H1 (cell line): ENCODE data around the gene CHSY1. TPM values are rescaled to one million over a fixed set of nuclear protein-coding genes. Genes with fewer than 3 reads are reported as not detected.

ENCODE experiments used
- CTCF ChIA-PET: fragments of 300-600 bp; sonication (Branson Sonifier 250); formaldehyde crosslinking; loops from one replicate; lab custom pipeline; 2021; ENCODE audit not compliant: partially characterized antibody; lab: Charles Lee
- POLR2A ChIA-PET: fragments of 300-600 bp; sonication (Branson Sonifier 250); formaldehyde crosslinking; loops from one replicate; lab custom pipeline; 2021; ENCODE audit warnings: inconsistent platforms; ENCODE audit not compliant: partially characterized antibody; lab: Charles Lee
- DNase-seq, 2 experiments: peaks; one replicate each; pipeline versions ENCODE4 v3.0.0 to v3.0.0-alpha.2; 2010 to 2022; ENCODE audit warnings: low spot score in 2 of 2, low read depth in 1 of 2, mixed read lengths in 1 of 2
- FAIRE-seq: peaks from 2 replicates; lab custom pipeline; 2011; peaks lifted over from hg19 to GRCh38; lab: Jason Lieb, UNC
- H2AFZ ChIP-seq: 2 replicates; pipeline ENCODE4 v1.8.1; 2012; ENCODE audit warnings: low read length, inconsistent platforms
- H2AK5ac ChIP-seq: 2 replicates; pipeline ENCODE4 v1.6.1; 2013; ENCODE audit warnings: low read depth, low read length
- H2BK120ac ChIP-seq: replicated peaks from 2 replicates; pipeline ENCODE3; 2013; ENCODE audit warnings: low read depth, low read length, inconsistent platforms
- H2BK12ac ChIP-seq: 2 replicates; pipeline ENCODE4 v1.6.1; 2013; ENCODE audit warnings: low read depth, low read length
- H2BK15ac ChIP-seq: 2 replicates; pipeline ENCODE4 v1.6.1; 2013; ENCODE audit warnings: low read length
- H2BK20ac ChIP-seq: 2 replicates; pipeline ENCODE4 v1.6.1; 2013; ENCODE audit warnings: low read length
- H2BK5ac ChIP-seq: 2 replicates; pipeline ENCODE4 v1.6.1; 2013; ENCODE audit warnings: low read depth, low read length
- H3K14ac ChIP-seq: 2 replicates; pipeline ENCODE4 v1.6.1; 2013; ENCODE audit warnings: inconsistent platforms; ENCODE audit not compliant: insufficient read length
- H3K18ac ChIP-seq: 2 replicates; pipeline ENCODE4 v1.6.1; 2013; ENCODE audit warnings: low read length; ENCODE audit errors: extremely low read depth
- H3K23ac ChIP-seq: 2 replicates; pipeline ENCODE4 v1.6.1; 2013; ENCODE audit warnings: inconsistent platforms; ENCODE audit not compliant: insufficient read length
- H3K23me2 ChIP-seq: 2 replicates; pipeline ENCODE4 v1.6.1; 2013; ENCODE audit warnings: low read depth, low read length
- H3K27ac ChIP-seq: 2 replicates; pipeline ENCODE4 v1.6.1; 2011; ENCODE audit warnings: low read depth, low read length, inconsistent platforms
- H3K27me3 ChIP-seq, 4 experiments: replicated peaks in 1 of 4; 1 replicate in 1 of 4; 2 replicates in 3 of 4; pipeline versions ENCODE4 v1.6.1 to v1.8.1; 2011 to 2013; ENCODE audit warnings: low read length in 3 of 4, mild to moderate bottlenecking in 3 of 4, inconsistent platforms in 2 of 4, mixed read lengths in 2 of 4, moderate library complexity in 1 of 4; ENCODE audit not compliant: control insufficient read depth in 3 of 4, insufficient read depth in 3 of 4; ENCODE audit errors: extremely low read depth in 1 of 4
- H3K36me3 ChIP-seq, 4 experiments: 2 replicates each; pipeline versions ENCODE4 v1.6.1 to v1.8.1; 2011 to 2013; ENCODE audit warnings: mild to moderate bottlenecking in 4 of 4, low read length in 3 of 4, moderate library complexity in 2 of 4, control low read depth in 1 of 4, inconsistent platforms in 1 of 4; ENCODE audit not compliant: insufficient read depth in 4 of 4, control insufficient read depth in 2 of 4
- H3K4ac ChIP-seq: replicated peaks from 2 replicates; pipeline ENCODE3; 2013; ENCODE audit warnings: low read length, low read depth, mixed read lengths, inconsistent platforms; ENCODE audit not compliant: insufficient read length
- H3K4me1 ChIP-seq, 4 experiments: replicated peaks in 1 of 4; 1 replicate in 1 of 4; 2 replicates in 3 of 4; pipeline versions ENCODE4 v1.6.1 to v1.8.1; 2011 to 2013; ENCODE audit warnings: low read length in 3 of 4, inconsistent platforms in 2 of 4, mixed read lengths in 1 of 4; ENCODE audit not compliant: insufficient read depth in 4 of 4, control insufficient read depth in 3 of 4
- H3K4me2 ChIP-seq, 2 experiments: 2 replicates each; pipeline versions ENCODE4 v1.6.1 to v1.8.1; 2011 to 2013; ENCODE audit warnings: low read depth in 2 of 2, low read length in 2 of 2, control low read depth in 1 of 2, inconsistent platforms in 1 of 2, mild to moderate bottlenecking in 1 of 2; ENCODE audit not compliant: insufficient read depth in 1 of 2
- H3K4me3 ChIP-seq, 4 experiments: fragments of 200-600, 300-600 bp in 1 of 4; sonication (generic), shearing (Covaris generic), sonication (Bioruptor Twin) in 1 of 4; 2 replicates each; pipeline versions ENCODE4 v1.5.1 to v1.8.1; 2011 to 2016; ENCODE audit warnings: low read length in 4 of 4, low read depth in 3 of 4, control low read depth in 2 of 4, inconsistent platforms in 2 of 4, mild to moderate bottlenecking in 2 of 4, mixed read lengths in 1 of 4, moderate library complexity in 1 of 4; ENCODE audit not compliant: insufficient read depth in 2 of 4; ENCODE audit errors: extremely low read depth in 1 of 4
- H3K56ac ChIP-seq: replicated peaks from 2 replicates; pipeline ENCODE3; 2013; ENCODE audit warnings: low read depth, mild to moderate bottlenecking, mixed read lengths, low read length, inconsistent platforms; ENCODE audit not compliant: insufficient read length
- H3K79me1 ChIP-seq: 2 replicates; pipeline ENCODE4 v1.6.1; 2013; ENCODE audit warnings: low read depth, low read length, control low read depth
- H3K79me2 ChIP-seq, 2 experiments: 2 replicates each; pipeline versions ENCODE4 v1.6.1 to v1.8.1; 2012 to 2013; ENCODE audit warnings: low read length in 2 of 2, mild to moderate bottlenecking in 2 of 2, inconsistent platforms in 1 of 2; ENCODE audit not compliant: insufficient read depth in 2 of 2, control insufficient read depth in 1 of 2
- H3K9ac ChIP-seq, 4 experiments: replicated peaks in 1 of 4; 1 replicate in 1 of 4; 2 replicates in 3 of 4; pipeline versions ENCODE4 v1.6.1 to v1.8.1; 2011 to 2013; ENCODE audit warnings: low read depth in 3 of 4, low read length in 3 of 4, control low read depth in 2 of 4, mild to moderate bottlenecking in 2 of 4, moderate library complexity in 2 of 4, inconsistent platforms in 1 of 4; ENCODE audit errors: extremely low read depth in 1 of 4
- H3K9me3 ChIP-seq, 2 experiments: 2 replicates each; pipeline versions ENCODE4 v1.6.1 to v1.8.1; 2012 to 2013; ENCODE audit warnings: mild to moderate bottlenecking in 2 of 2, moderate library complexity in 2 of 2, control low read depth in 1 of 2, inconsistent platforms in 1 of 2, low read depth in 1 of 2, low read length in 1 of 2, mixed read lengths in 1 of 2; ENCODE audit not compliant: insufficient read depth in 2 of 2
- H4K20me1 ChIP-seq, 2 experiments: replicated peaks in 1 of 2; 2 replicates each; pipeline versions ENCODE3 to v1.8.1; 2011 to 2013; ENCODE audit warnings: inconsistent platforms in 2 of 2, low read length in 2 of 2, mild to moderate bottlenecking in 1 of 2; ENCODE audit not compliant: insufficient read depth in 2 of 2, control insufficient read depth in 1 of 2
- H4K5ac ChIP-seq: 2 replicates; pipeline ENCODE4 v1.6.1; 2013; ENCODE audit warnings: low read length, low read depth, mixed read lengths, inconsistent platforms; ENCODE audit not compliant: insufficient read length
- H4K8ac ChIP-seq: 2 replicates; pipeline ENCODE4 v1.8.0; 2013; ENCODE audit warnings: mild to moderate bottlenecking, moderate library complexity, low read length, inconsistent platforms; ENCODE audit not compliant: insufficient read depth; ENCODE audit errors: extremely low read depth
- H4K91ac ChIP-seq: replicated peaks from 2 replicates; pipeline ENCODE3; 2013; ENCODE audit warnings: low read length, mixed read lengths, inconsistent platforms; ENCODE audit not compliant: insufficient read length
- CBX5 ChIP-seq: fragments of 300-800, 300-1000 bp; sonication (generic); IDR thresholded peaks from 2 replicates; pipeline ENCODE4 v1.7.1; 2016; ENCODE audit warnings: antibody characterized with exemption, low read length, low read depth
- CHD1 ChIP-seq: IDR thresholded peaks from 2 replicates; pipeline ENCODE4 v1.6.1; 2012; ENCODE audit warnings: low read depth, low read length, improper control_type of control experiment
- KDM5A ChIP-seq: fragments of 200-600 bp; IDR thresholded peaks from 2 replicates; pipeline ENCODE4 v1.7.1; 2012; ENCODE audit warnings: mild to moderate bottlenecking, low read length, inconsistent platforms, mixed read lengths
- NRF1 ChIP-seq: IDR thresholded peaks from 2 replicates; pipeline ENCODE4 v1.6.1; 2011; ENCODE audit warnings: mild to moderate bottlenecking, low read depth, low read length, improper control_type of control experiment
- POU5F1 ChIP-seq: IDR thresholded peaks from 2 replicates; pipeline ENCODE4 v1.6.1; 2011; ENCODE audit warnings: low read depth, mild to moderate bottlenecking, low read length, moderate library complexity
- SRF ChIP-seq: IDR thresholded peaks from 2 replicates; pipeline ENCODE4 v1.6.1; 2011; ENCODE audit warnings: mild to moderate bottlenecking, low read depth, low read length, moderate library complexity
- SUZ12 ChIP-seq: fragments of 200-600 bp; sonication (generic); IDR thresholded peaks from 2 replicates; pipeline ENCODE4 v1.6.1; 2012; ENCODE audit warnings: mild to moderate bottlenecking, inconsistent platforms, low read length, moderate library complexity, mixed read lengths
- ZNF274 ChIP-seq: IDR thresholded peaks from 2 replicates; pipeline ENCODE4 v1.7.0; 2012; ENCODE audit warnings: low read length, borderline replicate concordance; ENCODE audit errors: extremely low read depth
- WGBS, 2 experiments: shearing (Covaris generic) in 1 of 2; methylation state at CpG; one replicate each; pipeline versions ENCODE4 v1.1.6 to v1.1.7; 2013 to 2015; ENCODE audit warnings: low lambda C conversion rate in 2 of 2, mixed read lengths in 2 of 2, inconsistent platforms in 1 of 2, low coverage in 1 of 2, missing lambda C conversion rate in 1 of 2; ENCODE audit not compliant: insufficient replicate concordance in 2 of 2, insufficient coverage in 1 of 2, insufficient read length in 1 of 2; ENCODE audit errors: extremely low coverage in 1 of 2, missing lambda C conversion rate in 1 of 2; 5-methylcytosine and 5-hydroxymethylcytosine counted together
- polyA plus RNA-seq, 7 experiments: library from polyadenylated mRNA; depleted of rRNA in 3 of 7; stranded (reverse) in 5 of 7; unstranded in 2 of 7; fragments of >200 nt in 5 of 7; fragments of 200-250 nt in 2 of 7; gene quantifications; 1 replicate in 5 of 7; 2 replicates in 1 of 7; 4 replicates in 1 of 7; pipeline versions ENCODE4 v1.2.1 to v1.2.3, GENCODE V29; 2011 to 2013; ENCODE audit warnings: missing spikeins in 2 of 7, mixed read lengths in 2 of 7
- total RNA-seq: library from RNA; stranded (reverse); fragmentation: NEBNext Ultra II Directional; extraction: Animal tissue kit (Norgen Biotek cat#: 25700); gene quantifications from 2 replicates; pipeline ENCODE4 v1.2.1, GENCODE V29; 2021

Gene CHSY1
- total and polyA plus RNA-seq, 2 of the 8 experiments (the other 6 are each of a cell fraction or from before 2014, with no cell fraction given): 24.9 to 60.7 TPM

GRCh38 chr15:101255615-101256241 lies 3.9 kb upstream of the CHSY1 start:
- Histone ChIP-seq H3K4me2 (no peak overlapping the region), H3K4me1 (peaks cover 2 to 13% (median 9%) of the 10 kb centered on the region in 4 experiments; a peak in 6 of 7 replicates)
- FAIRE-seq: no peak

More at GRCh38 chr15:101255615-101256241, 3.9 kb upstream of the CHSY1 start:
- WGBS, 2 experiments: 88% methylated on average over 8 of the region's 8 CpGs; no CpG with 5 or more reads in 1 of the 2 experiments
- Histone ChIP-seq H4K8ac (no peak overlapping the region), H3K18ac (peak overlapping the region; percentile 22; the same call in 1 of the 2 replicates), H2BK12ac (peak overlapping the region; percentile 28; the same call in 1 of the 2 replicates), H3K79me2 (peaks cover under 1 to 7% of the 10 kb centered on the region in 2 experiments), H3K9ac (no peak overlapping the region), H2BK20ac (peak overlapping the region; percentile 35; the same call in 1 of the 2 replicates), H2BK15ac (peak overlapping the region; percentile 83), H3K4me3 (no peak overlapping the region), H2AK5ac (peak overlapping the region; percentile 26; the same call in 1 of the 2 replicates), H3K23me2 (peaks cover 6% of the 10 kb centered on the region), H3K14ac (no peak overlapping the region), H4K20me1 (no peaks in the 10 kb centered on the region), H2BK120ac (no peak overlapping the region), H3K9me3 (no peaks in the 10 kb centered on the region), H4K5ac (no peak overlapping the region), H2AFZ (no peak overlapping the region), H4K91ac (peak overlapping the region; percentile 2), H3K4ac (no peak overlapping the region), H3K27ac (no peak overlapping the region), H2BK5ac (no peak overlapping the region), H3K36me3 (no peaks in the 10 kb centered on the region), H3K27me3 (peaks cover 0 to 3% (median 0%) of the 10 kb centered on the region in 4 experiments; a peak in 3 of 7 replicates), H3K79me1 (no peaks in the 10 kb centered on the region), H3K56ac (no peak overlapping the region), H3K23ac (no peak overlapping the region)
- DNase-seq: no peak
- CTCF ChIA-PET: interaction anchor here (0.6 to 9.9 kb wide), 34 partner anchors 11 to 403 kb away, joined by 3 to 216 read pairs (median 4); partner anchors contain the start of gene LRRK1
- TF ChIP-seq NRF1: no peak
- no peak for TF ChIP-seq SUZ12
- no peak for TF ChIP-seq KDM5A
- TF ChIP-seq SRF: no peak
- TF ChIP-seq POU5F1: no peak
- no peak for TF ChIP-seq ZNF274
- no peak for TF ChIP-seq CBX5
- no peak for TF ChIP-seq CHD1
- POLR2A ChIA-PET: interaction anchor here (0.6 to 2.8 kb wide), 6 partner anchors 9 to 246 kb away, joined by 3 to 9 read pairs (median 3); no protein-coding TSS in a partner anchor
